ENCODE results near the gene ZNF599.

The ZNF599 gene

GRCh38 chr19:34733266-34733745 lies 39.7 kb downstream of the ZNF599 start:
- no peak for TF ChIP-seq CTCF (IDR thresholded peaks at IDR 0.05)

- TF ChIP-seq CTCF (IDR thresholded peaks at IDR 0.05), result no peak
Measured at GRCh38 chr19:34732612-34733211, 40.3 kb downstream of the ZNF599 start.

GRCh38 chr19:34731964-34732363 lies 41.1 kb downstream of the ZNF599 start:
- TF ChIP-seq CTCF (IDR thresholded peaks at IDR 0.05), result no peak

- no peak for TF ChIP-seq CTCF (IDR thresholded peaks at IDR 0.05)
Measured at GRCh38 chr19:34731019-34731829, 41.8 kb downstream of the ZNF599 start.

- TF ChIP-seq CTCF (IDR thresholded peaks at IDR 0.05), result no peak
Measured at GRCh38 chr19:34725400-34725799, 47.6 kb downstream of the ZNF599 start.

- no peak for TF ChIP-seq CTCF (IDR thresholded peaks at IDR 0.05)
Measured at GRCh38 chr19:34722353-34722752, 50.7 kb downstream of the ZNF599 start.

- TF ChIP-seq CTCF (IDR thresholded peaks at IDR 0.05), result no peak
Measured at GRCh38 chr19:34715357-34715756, 57.7 kb downstream of the ZNF599 start.
